ENCODE data around the gene LRRC23.

GRCh38 chr12:6943389-6943721 is 38.7 kb downstream of the LRRC23 start:
- TF ChIP-seq POLR2AphosphoS5 (IDR thresholded peaks at IDR 0.05; ENCODE audit: low read depth) (no peak), CTCF (conservative IDR thresholded peaks at IDR 0.05; ENCODE audit: low read depth in 2 of 2) (no peak), EZH2phosphoT487 (IDR thresholded peaks at IDR 0.05; ENCODE audit: unreplicated experiment) (no peak), EZH2 (IDR thresholded peaks at IDR 0.05; ENCODE audit: low read depth, unreplicated experiment) (no peak), REST (IDR thresholded peaks at IDR 0.05; ENCODE audit: unreplicated experiment) (no peak), CREB1 (CRISPR knock-in tag; IDR thresholded peaks at IDR 0.05; ENCODE audit: low read depth) (no peak), STAT1 (IDR thresholded peaks at IDR 0.05; ENCODE audit: unreplicated experiment) (no peak), JUNB (IDR thresholded peaks at IDR 0.05; ENCODE audit: unreplicated experiment) (no peak)

Data from GM23338 (cell line).